GM23248 (cell line): ENCODE data around the gene TSNAX. TPM values are rescaled to one million over a fixed set of nuclear protein-coding genes. Genes with fewer than 3 reads are reported as not detected.

Experiments used
- DNase-seq: peaks from one replicate; pipeline ENCODE4 v3.0.0-alpha.2; 2015
- H2AFZ ChIP-seq: fragments of 200-600 bp; sonication (generic); 2 replicates; pipeline ENCODE4 v1.6.1; 2016; ENCODE audit warnings: antibody characterized with exemption
- H3F3A ChIP-seq: fragments of 200-600 bp; sonication (generic); 2 replicates; pipeline ENCODE4 v1.6.1; 2016; ENCODE audit warnings: mild to moderate bottlenecking, antibody characterized with exemption, mixed run types; ENCODE audit not compliant: insufficient read depth
- H3K27ac ChIP-seq: fragments of 200-600 bp; sonication (generic); 2 replicates; pipeline ENCODE4 v1.5.1; 2016; ENCODE audit warnings: mild to moderate bottlenecking
- H3K27me3 ChIP-seq: fragments of 200-600 bp; sonication (generic); replicated peaks from 2 replicates; pipeline ENCODE4 v1.6.1; 2016; ENCODE audit warnings: mild to moderate bottlenecking; ENCODE audit not compliant: insufficient read depth
- H3K36me3 ChIP-seq: fragments of 200-600 bp; sonication (generic); 2 replicates; pipeline ENCODE4 v1.6.1; 2016; ENCODE audit warnings: low read depth, mild to moderate bottlenecking
- H3K4me1 ChIP-seq: fragments of 200-600 bp; sonication (generic); 2 replicates; pipeline ENCODE4 v1.6.1; 2016; ENCODE audit warnings: mild to moderate bottlenecking; ENCODE audit not compliant: insufficient read depth
- H3K4me2 ChIP-seq: fragments of 200-600 bp; sonication (generic); one replicate; pipeline ENCODE4 v1.6.1; 2016; ENCODE audit warnings: mild to moderate bottlenecking; ENCODE audit not compliant: unreplicated experiment
- H3K4me3 ChIP-seq: fragments of 200-600 bp; sonication (generic); 2 replicates; pipeline ENCODE4 v1.5.1; 2016; ENCODE audit warnings: mild to moderate bottlenecking
- H3K79me2 ChIP-seq: fragments of 200-600 bp; sonication (generic); 2 replicates; pipeline ENCODE4 v1.6.1; 2016; ENCODE audit warnings: mild to moderate bottlenecking; ENCODE audit not compliant: insufficient read depth
- H3K9ac ChIP-seq: fragments of 200-600 bp; sonication (generic); 2 replicates; pipeline ENCODE4 v1.6.1; 2016; ENCODE audit warnings: mild to moderate bottlenecking
- H3K9me2 ChIP-seq: fragments of 200-600 bp; sonication (generic); 2 replicates; pipeline ENCODE4 v1.6.1; 2016; ENCODE audit warnings: mixed run types, mild to moderate bottlenecking, moderate library complexity; ENCODE audit not compliant: insufficient read depth
- H3K9me3 ChIP-seq: fragments of 200-600 bp; sonication (generic); one replicate; pipeline ENCODE4 v1.6.1; 2017; ENCODE audit warnings: low read depth
- H4K20me1 ChIP-seq: fragments of 200-600 bp; sonication (generic); 2 replicates; pipeline ENCODE4 v1.6.0; 2016; ENCODE audit not compliant: insufficient read depth
- EZH2 ChIP-seq: fragments of 200-600 bp; sonication (generic); IDR thresholded peaks from 2 replicates; pipeline ENCODE4 v1.6.1; 2018; ENCODE audit warnings: antibody characterized with exemption, mild to moderate bottlenecking; ENCODE audit not compliant: insufficient read depth, poor library complexity, severe bottlenecking
- EZH2phosphoT487 ChIP-seq: fragments of 200-600 bp; sonication (generic); IDR thresholded peaks from 2 replicates; pipeline ENCODE4 v1.6.1; 2018; ENCODE audit warnings: antibody characterized with exemption, moderate library complexity, mild to moderate bottlenecking, low read depth; ENCODE audit not compliant: insufficient read depth
- WGBS, 2 experiments: methylation state at CpG; one replicate each; pipeline ENCODE4 v1.1.6; 2015 to 2017; ENCODE audit warnings: low lambda C conversion rate in 2 of 2, low coverage in 1 of 2; ENCODE audit errors: missing lambda C conversion rate in 2 of 2; 5-methylcytosine and 5-hydroxymethylcytosine counted together
- in situ Hi-C: fragments of 300-500 bp; cut with MboI; formaldehyde crosslinking; loops from 2 replicates; pipeline ENCODE4 v1.15.0; 2020
- polyA plus RNA-seq: library from polyadenylated mRNA; unstranded; fragments of >200 nt; fragmentation: Nextera tagmentation; extraction: Ambion mirVana; gene quantifications from 2 replicates; pipeline ENCODE4 v1.2.1, GENCODE V29; 2016
- total RNA-seq: library from RNA; depleted of rRNA; stranded (reverse); fragments of >200 nt; shearing (Covaris generic); gene quantifications from 2 replicates; pipeline ENCODE4 v1.2.3, GENCODE V29; 2014

Gene TSNAX
- total and polyA plus RNA-seq, 2 experiments from 2014 or later: 39.4 to 45.8 TPM

DNA sequence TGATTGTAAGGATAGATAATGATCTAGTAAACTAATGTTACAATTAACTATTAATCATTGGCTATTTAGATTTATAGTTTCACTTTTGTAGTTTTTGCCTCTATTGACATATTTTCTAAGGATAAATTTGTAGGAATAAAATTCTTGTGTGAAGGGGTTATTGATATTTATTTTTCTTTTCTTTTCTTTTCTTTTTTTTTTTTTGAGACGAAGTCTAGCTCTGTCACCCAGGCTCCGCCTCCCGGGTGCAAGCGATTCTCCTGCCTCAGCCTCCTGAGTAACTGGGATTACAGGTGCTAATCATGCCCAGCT, 74.2 kb downstream of the TSNAX start:
- H3K27ac ChIP-seq: no peak overlapping the region
- no peaks in the 10 kb centered on the region for H4K20me1 ChIP-seq
- 87 to 88% methylated on average over 4 of the region's 4 CpGs for WGBS, 2 experiments
- no peak overlapping the region for H2AFZ ChIP-seq
- H3K36me3 ChIP-seq: no peaks in the 10 kb centered on the region
- no peak overlapping the region for H3K4me3 ChIP-seq
- H3K4me1 ChIP-seq: peaks cover 13% of the 10 kb centered on the region
- no peaks in the 10 kb centered on the region for H3K79me2 ChIP-seq
- H3K4me2 ChIP-seq: no peak overlapping the region
- TF ChIP-seq EZH2 (no peak), EZH2phosphoT487 (no peak)
- H3K27me3 ChIP-seq: no peaks in the 10 kb centered on the region
- in situ Hi-C loops: no loop called here
- no peaks in the 10 kb centered on the region for H3K9me2 ChIP-seq
- no peaks in the 10 kb centered on the region for H3K9me3 ChIP-seq
- no peak overlapping the region for H3K9ac ChIP-seq
- H3F3A ChIP-seq: peaks cover 15% of the 10 kb centered on the region; the same call in 1 of the 2 replicates
- no peak for DNase-seq

DNA sequence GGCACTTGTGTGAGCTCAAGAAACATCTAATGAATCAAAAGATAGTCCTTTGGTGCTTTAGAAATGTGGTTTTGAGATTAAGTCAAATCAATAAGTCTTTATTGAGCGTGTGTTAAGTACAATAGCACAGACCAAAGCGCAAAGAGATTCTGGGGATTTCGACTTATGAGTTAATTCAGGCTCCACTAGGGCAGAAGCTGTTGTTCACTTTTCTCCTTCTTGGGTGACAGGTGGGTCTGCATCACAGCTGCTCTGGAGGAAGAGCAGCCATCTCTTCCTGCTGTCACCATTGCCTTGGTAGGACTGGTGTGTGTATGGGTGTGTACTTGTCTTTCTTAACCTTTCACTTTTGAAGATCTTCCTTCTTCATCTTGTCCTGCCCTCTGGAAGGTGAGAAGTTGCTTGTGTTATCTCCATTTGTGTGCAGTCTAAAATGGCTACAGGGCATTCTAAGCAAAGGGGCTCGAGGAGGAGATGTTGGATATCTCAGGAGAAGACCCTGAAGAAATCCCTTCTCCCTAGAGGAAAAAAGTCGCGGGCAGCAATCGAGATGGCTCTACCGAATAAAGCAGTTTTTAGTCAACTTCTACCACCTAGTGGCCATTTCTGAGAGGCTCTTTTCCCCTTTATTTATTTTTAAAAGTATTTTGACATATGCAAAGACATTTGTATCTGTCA, 75.3 kb downstream of the TSNAX start:
- peak overlapping the region; percentile 52 for H3K9ac ChIP-seq
- no peak overlapping the region for H3K27ac ChIP-seq
- WGBS, 2 experiments: 24 to 30% methylated on average over 8 of the region's 8 CpGs
- H3K9me3 ChIP-seq: no peaks in the 10 kb centered on the region
- peak overlapping the region; percentile 88 for H3K4me2 ChIP-seq
- H3K4me1 ChIP-seq: peaks cover 13% of the 10 kb centered on the region
- no peak for TF ChIP-seq EZH2
- no peak for TF ChIP-seq EZH2phosphoT487
- peaks cover 15% of the 10 kb centered on the region; the same call in 1 of the 2 replicates for H3F3A ChIP-seq
- in situ Hi-C loops: no loop called here
- H3K79me2 ChIP-seq: no peaks in the 10 kb centered on the region
- no peaks in the 10 kb centered on the region for H4K20me1 ChIP-seq
- no peaks in the 10 kb centered on the region for H3K36me3 ChIP-seq
- H2AFZ ChIP-seq: peak overlapping the region; percentile 86
- H3K4me3 ChIP-seq: peak overlapping the region; percentile 81
- DNase-seq: peak; percentile 74
- no peaks in the 10 kb centered on the region for H3K9me2 ChIP-seq
- H3K27me3 ChIP-seq: no peaks in the 10 kb centered on the region

DNA sequence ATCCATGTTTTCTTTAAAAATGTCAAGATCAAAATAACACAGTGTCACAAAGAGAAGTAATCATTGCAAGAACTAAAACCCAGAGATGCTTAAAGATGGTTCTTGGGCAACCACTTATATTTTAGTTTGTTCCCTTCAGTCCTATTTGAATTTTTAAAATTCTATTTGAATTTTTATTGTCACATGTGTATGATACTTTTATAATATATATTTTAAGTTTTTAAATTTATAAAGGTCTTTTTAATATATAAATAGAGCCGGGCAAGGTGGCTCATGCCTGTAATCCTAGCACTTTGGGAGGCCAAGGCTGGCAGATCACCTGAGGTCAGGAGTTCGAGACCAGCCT, 75.8 kb downstream of the TSNAX start:
- no peak for DNase-seq
- WGBS, 2 experiments: 29 to 42% methylated on average over 2 of the region's 2 CpGs
- Histone ChIP-seq H3K79me2 (no peaks in the 10 kb centered on the region), H3K4me1 (peaks cover 13% of the 10 kb centered on the region), H3K9me2 (no peaks in the 10 kb centered on the region), H3K27ac (no peak overlapping the region), H4K20me1 (no peaks in the 10 kb centered on the region), H2AFZ (no peak overlapping the region), H3K4me3 (peak overlapping the region; percentile 81; the same call in 1 of the 2 replicates), H3K4me2 (no peak overlapping the region), H3K9ac (no peak overlapping the region), H3F3A (peaks cover 15% of the 10 kb centered on the region; the same call in 1 of the 2 replicates), H3K9me3 (no peaks in the 10 kb centered on the region), H3K27me3 (no peaks in the 10 kb centered on the region), H3K36me3 (no peaks in the 10 kb centered on the region)
- TF ChIP-seq EZH2 (no peak), EZH2phosphoT487 (no peak)
- in situ Hi-C loops: no loop called here

GRCh38 chr1:231605149-231606100, 77.0 kb downstream of the TSNAX start:
- no peaks in the 10 kb centered on the region for H3K9me2 ChIP-seq
- in situ Hi-C loops: no loop called here
- 23 to 27% methylated on average over 8 of the region's 8 CpGs for WGBS, 2 experiments
- H3K9me3 ChIP-seq: no peaks in the 10 kb centered on the region
- DNase-seq: peak; percentile 15
- no peaks in the 10 kb centered on the region for H3K36me3 ChIP-seq
- no peak for TF ChIP-seq EZH2
- no peak for TF ChIP-seq EZH2phosphoT487
- H3K27me3 ChIP-seq: no peaks in the 10 kb centered on the region
- H3K9ac ChIP-seq: no peak overlapping the region
- H4K20me1 ChIP-seq: no peaks in the 10 kb centered on the region
- H3F3A ChIP-seq: peaks cover 7% of the 10 kb centered on the region; the same call in 1 of the 2 replicates
- no peak overlapping the region for H3K4me3 ChIP-seq
- peaks cover 8% of the 10 kb centered on the region for H3K4me1 ChIP-seq
- no peak overlapping the region for H3K4me2 ChIP-seq
- H3K27ac ChIP-seq: no peak overlapping the region
- no peak overlapping the region for H2AFZ ChIP-seq
- H3K79me2 ChIP-seq: no peaks in the 10 kb centered on the region
